ENCODE data around the gene CES4A.
"Not testable (repeated sequence)": the region's sequence is repeated elsewhere in the genome, so short reads cannot be mapped to it uniquely, and the experiment has no call there.

The CES4A gene

GRCh38 chr16:66974156-66974931, 14.0 kb upstream of the CES4A start:
- H3K4me3 ChIP-seq (ENCODE audit: low read length); H2BK15ac ChIP-seq (replicated peaks; ENCODE audit: low read depth); H3K4ac ChIP-seq (ENCODE audit: low read depth, low read length); H3K9ac ChIP-seq (ENCODE audit: low read length); H3K18ac ChIP-seq (ENCODE audit: low read length); H3K79me2 ChIP-seq (ENCODE audit: control insufficient read depth, insufficient read depth, low read length); H3K4me2 ChIP-seq (ENCODE audit: low read length); H3K79me1 ChIP-seq (ENCODE audit: low read length); H3K27me3 ChIP-seq (ENCODE audit: insufficient read depth, low read length, poor library complexity); H4K5ac ChIP-seq (ENCODE audit: low read length); H3K4me1 ChIP-seq (ENCODE audit: control insufficient read depth, low read depth, low read length); H3K27ac ChIP-seq (ENCODE audit: low read depth, low read length); H2BK120ac ChIP-seq (ENCODE audit: low read depth, low read length); H3K56ac ChIP-seq (ENCODE audit: low read length); H3K23ac ChIP-seq (ENCODE audit: low read length); H2AK5ac ChIP-seq (ENCODE audit: low read length); DNase-seq; H3K36me3 ChIP-seq (ENCODE audit: control insufficient read depth, insufficient read depth, low read length); H4K8ac ChIP-seq (ENCODE audit: low read depth, low read length); H2BK5ac ChIP-seq (ENCODE audit: low read length): not testable (repeated sequence)
- no CpG with 5 or more reads among the region's 32 CpGs for WGBS (ENCODE audit: extremely low coverage, insufficient coverage, low lambda C conversion rate)

GRCh38 chr16:66974932-66975246, 13.5 kb upstream of the CES4A start:
- not testable (repeated sequence) for H2BK15ac ChIP-seq (replicated peaks; ENCODE audit: low read depth)

DNA sequence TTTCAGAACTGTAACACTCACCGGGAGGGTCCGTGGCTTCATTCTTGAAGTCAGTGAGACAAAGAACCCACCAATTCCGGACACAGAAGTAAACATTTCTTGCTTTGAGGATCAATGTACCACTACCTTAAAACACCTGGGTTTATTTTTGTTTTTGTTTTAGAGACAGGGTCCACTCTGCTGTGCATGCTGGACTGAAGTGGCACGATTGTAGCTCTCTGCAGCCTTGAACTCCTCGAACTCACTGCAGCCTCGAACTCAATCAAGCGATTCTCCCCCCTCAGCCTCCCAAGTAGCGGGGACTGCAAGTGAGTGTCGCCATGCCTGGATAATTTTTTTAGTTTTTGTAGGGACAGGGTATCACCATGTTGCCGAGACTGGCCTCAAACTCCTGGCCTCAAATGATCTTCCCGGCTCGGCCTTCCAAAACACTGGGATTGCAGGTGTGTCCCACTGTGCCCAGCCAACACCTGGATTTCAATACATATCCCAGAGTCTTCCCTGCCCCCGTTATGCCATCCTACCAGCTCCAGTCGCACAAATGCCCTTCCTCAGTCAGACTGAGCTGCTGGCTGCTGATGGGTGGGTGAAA, 13.0 kb upstream of the CES4A start:
- Histone ChIP-seq H4K5ac (ENCODE audit: low read length) (no peak overlapping the region), H3K18ac (ENCODE audit: low read length) (no peak overlapping the region), H2BK120ac (ENCODE audit: low read depth, low read length) (no peak overlapping the region), H3K4me3 (ENCODE audit: low read length) (no peak overlapping the region), H3K9ac (ENCODE audit: low read length) (no peak overlapping the region), H3K79me1 (ENCODE audit: low read length) (no peaks in the 10 kb centered on the region), H2BK5ac (ENCODE audit: low read length) (no peak overlapping the region), H3K4me2 (ENCODE audit: low read length) (no peak overlapping the region), H3K27me3 (ENCODE audit: insufficient read depth, low read length, poor library complexity) (no peaks in the 10 kb centered on the region), H4K8ac (ENCODE audit: low read depth, low read length) (no peak overlapping the region), H3K4ac (ENCODE audit: low read depth, low read length) (no peak overlapping the region), H2BK15ac (replicated peaks; ENCODE audit: low read depth) (no peak overlapping the region), H3K79me2 (ENCODE audit: control insufficient read depth, insufficient read depth, low read length) (no peaks in the 10 kb centered on the region), H3K56ac (ENCODE audit: low read length) (no peak overlapping the region), H3K23ac (ENCODE audit: low read length) (no peak overlapping the region), H3K27ac (ENCODE audit: low read depth, low read length) (no peak overlapping the region), H3K36me3 (ENCODE audit: control insufficient read depth, insufficient read depth, low read length) (no peaks in the 10 kb centered on the region), H3K4me1 (ENCODE audit: control insufficient read depth, low read depth, low read length) (no peaks in the 10 kb centered on the region), H2AK5ac (ENCODE audit: low read length) (no peak overlapping the region)
- WGBS (ENCODE audit: extremely low coverage, insufficient coverage, low lambda C conversion rate) = no CpG with 5 or more reads among the region's 14 CpGs
- no peak for DNase-seq

More at GRCh38 chr16:66974932-66975246, 13.5 kb upstream of the CES4A start:
- H2BK120ac ChIP-seq (ENCODE audit: low read depth, low read length); H3K23ac ChIP-seq (ENCODE audit: low read length); DNase-seq; H2AK5ac ChIP-seq (ENCODE audit: low read length); H3K27me3 ChIP-seq (ENCODE audit: insufficient read depth, low read length, poor library complexity); H2BK5ac ChIP-seq (ENCODE audit: low read length); H3K27ac ChIP-seq (ENCODE audit: low read depth, low read length); H4K5ac ChIP-seq (ENCODE audit: low read length); H3K36me3 ChIP-seq (ENCODE audit: control insufficient read depth, insufficient read depth, low read length); H3K9ac ChIP-seq (ENCODE audit: low read length); H3K4me3 ChIP-seq (ENCODE audit: low read length); H3K18ac ChIP-seq (ENCODE audit: low read length); H3K56ac ChIP-seq (ENCODE audit: low read length); H3K79me1 ChIP-seq (ENCODE audit: low read length); H4K8ac ChIP-seq (ENCODE audit: low read depth, low read length); H3K4ac ChIP-seq (ENCODE audit: low read depth, low read length); H3K79me2 ChIP-seq (ENCODE audit: control insufficient read depth, insufficient read depth, low read length); H3K4me1 ChIP-seq (ENCODE audit: control insufficient read depth, low read depth, low read length); H3K4me2 ChIP-seq (ENCODE audit: low read length): not testable (repeated sequence)
- no CpG with 5 or more reads among the region's 11 CpGs for WGBS (ENCODE audit: extremely low coverage, insufficient coverage, low lambda C conversion rate)

- Histone ChIP-seq H2BK15ac (replicated peaks; ENCODE audit: low read depth) (no peak overlapping the region), H3K23ac (ENCODE audit: low read length) (no peak overlapping the region)
- DNase-seq = no peak
Measured at GRCh38 chr16:66976746-66977145, 11.6 kb upstream of the CES4A start.

DNA sequence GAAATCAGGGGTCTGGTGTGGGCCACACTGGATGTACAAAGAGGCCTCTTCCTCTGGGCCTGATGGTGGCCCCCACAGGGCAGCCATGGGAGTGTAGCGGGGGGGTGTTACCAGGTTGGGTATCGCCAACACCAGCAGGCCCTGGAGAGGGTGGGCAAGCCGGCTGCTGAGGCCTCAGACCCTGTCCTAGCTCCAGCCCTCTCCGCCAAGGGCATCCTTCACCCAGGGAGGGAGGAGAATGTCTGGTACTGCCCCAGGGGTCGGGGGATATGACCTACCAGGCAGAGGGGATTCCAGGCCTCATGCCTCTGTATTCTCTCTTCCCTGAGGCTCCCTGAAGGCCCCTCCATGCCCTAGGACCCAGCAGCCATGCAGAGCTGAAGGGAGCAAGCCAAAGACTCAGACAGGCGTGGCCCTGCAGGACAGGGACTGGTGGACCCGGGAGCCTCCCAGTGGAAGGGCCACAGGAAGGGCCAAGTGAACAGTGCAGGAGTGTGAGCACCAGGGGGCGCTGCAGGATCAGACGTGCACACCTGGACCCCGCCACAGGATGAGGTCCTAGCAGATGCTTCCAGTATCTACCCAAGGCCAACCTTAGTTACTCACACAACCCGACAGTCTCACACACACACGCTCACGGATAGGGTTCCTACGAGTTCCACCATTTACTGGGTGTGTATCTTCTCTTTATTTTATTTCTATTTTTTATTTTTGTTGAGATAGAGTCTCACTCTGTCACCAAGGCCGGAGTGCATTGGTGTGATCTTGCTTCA, 10.9 kb upstream of the CES4A start:
- H3K4me3 ChIP-seq (ENCODE audit: low read length) = no peak overlapping the region
- H3K79me2 ChIP-seq (ENCODE audit: control insufficient read depth, insufficient read depth, low read length) = no peaks in the 10 kb centered on the region
- no peaks in the 10 kb centered on the region for H3K36me3 ChIP-seq (ENCODE audit: control insufficient read depth, insufficient read depth, low read length)
- no peak overlapping the region for H3K9ac ChIP-seq (ENCODE audit: low read length)
- no CpG with 5 or more reads among the region's 15 CpGs for WGBS (ENCODE audit: extremely low coverage, insufficient coverage, low lambda C conversion rate)
- H3K4me1 ChIP-seq (ENCODE audit: control insufficient read depth, low read depth, low read length) = no peaks in the 10 kb centered on the region
- H2BK5ac ChIP-seq (ENCODE audit: low read length) = no peak overlapping the region
- DNase-seq = peak; percentile 84
- no peak overlapping the region for H2BK120ac ChIP-seq (ENCODE audit: low read depth, low read length)
- no peak overlapping the region for H4K8ac ChIP-seq (ENCODE audit: low read depth, low read length)
- H3K18ac ChIP-seq (ENCODE audit: low read length) = no peak overlapping the region
- H3K27me3 ChIP-seq (ENCODE audit: insufficient read depth, low read length, poor library complexity) = no peaks in the 10 kb centered on the region
- H3K27ac ChIP-seq (ENCODE audit: low read depth, low read length) = no peak overlapping the region
- H2AK5ac ChIP-seq (ENCODE audit: low read length) = no peak overlapping the region
- no peak overlapping the region for H2BK15ac ChIP-seq (replicated peaks; ENCODE audit: low read depth)
- H3K4ac ChIP-seq (ENCODE audit: low read depth, low read length) = no peak overlapping the region
- no peak overlapping the region for H3K4me2 ChIP-seq (ENCODE audit: low read length)
- no peak overlapping the region for H3K56ac ChIP-seq (ENCODE audit: low read length)
- H4K5ac ChIP-seq (ENCODE audit: low read length) = no peak overlapping the region
- no peaks in the 10 kb centered on the region for H3K79me1 ChIP-seq (ENCODE audit: low read length)
- no peak overlapping the region for H3K23ac ChIP-seq (ENCODE audit: low read length)

More at GRCh38 chr16:66976746-66977145, 11.6 kb upstream of the CES4A start:
- no peak overlapping the region for H3K4ac ChIP-seq (ENCODE audit: low read depth, low read length)
- no peak overlapping the region for H3K27ac ChIP-seq (ENCODE audit: low read depth, low read length)
- H3K4me1 ChIP-seq (ENCODE audit: control insufficient read depth, low read depth, low read length) = no peaks in the 10 kb centered on the region
- H3K36me3 ChIP-seq (ENCODE audit: control insufficient read depth, insufficient read depth, low read length) = no peaks in the 10 kb centered on the region
- no peak overlapping the region for H2AK5ac ChIP-seq (ENCODE audit: low read length)
- H2BK120ac ChIP-seq (ENCODE audit: low read depth, low read length) = no peak overlapping the region
- H2BK5ac ChIP-seq (ENCODE audit: low read length) = no peak overlapping the region
- no peak overlapping the region for H3K18ac ChIP-seq (ENCODE audit: low read length)
- no peaks in the 10 kb centered on the region for H3K79me1 ChIP-seq (ENCODE audit: low read length)
- H3K4me2 ChIP-seq (ENCODE audit: low read length) = no peak overlapping the region
- H3K79me2 ChIP-seq (ENCODE audit: control insufficient read depth, insufficient read depth, low read length) = no peaks in the 10 kb centered on the region
- no peak overlapping the region for H4K5ac ChIP-seq (ENCODE audit: low read length)
- no peaks in the 10 kb centered on the region for H3K27me3 ChIP-seq (ENCODE audit: insufficient read depth, low read length, poor library complexity)
- H3K56ac ChIP-seq (ENCODE audit: low read length) = no peak overlapping the region
- no peak overlapping the region for H3K4me3 ChIP-seq (ENCODE audit: low read length)
- WGBS (ENCODE audit: extremely low coverage, insufficient coverage, low lambda C conversion rate) = no CpG with 5 or more reads among the region's 13 CpGs
- no peak overlapping the region for H3K9ac ChIP-seq (ENCODE audit: low read length)
- no peak overlapping the region for H4K8ac ChIP-seq (ENCODE audit: low read depth, low read length)
